ENCODE results near the gene GRM8. TPM values are rescaled to one million over a fixed set of nuclear protein-coding genes. Genes with fewer than 3 reads are reported as not detected.

The GRM8 gene
- total and polyA plus RNA-seq, 2 donors = 0.48 to 2.1 TPM

DNA sequence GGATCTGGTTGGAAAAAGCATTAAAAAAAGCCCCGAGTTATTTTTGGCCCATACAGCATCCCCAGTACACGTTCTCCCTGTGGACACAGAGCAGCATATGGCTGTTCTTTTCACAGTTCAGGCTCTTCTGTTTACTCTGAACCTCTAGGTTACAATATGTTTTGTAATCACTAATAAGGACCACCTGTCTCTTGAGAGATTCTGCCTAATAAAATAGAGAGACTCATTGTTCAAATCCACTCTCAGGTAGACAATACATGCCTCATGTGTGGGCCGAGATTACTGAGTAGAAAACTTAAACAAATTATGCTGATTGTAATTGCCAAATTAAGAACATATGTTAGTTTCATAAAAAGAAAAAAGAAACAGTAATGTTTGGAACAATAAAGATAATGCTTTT lies 647.7 kb downstream of the GRM8 start:
- Histone ChIP-seq H3K36me3 (ENCODE audit: insufficient read depth) (no peaks in the 10 kb centered on the region), H3K4me3 (ENCODE audit: low read depth, low read length) (no peak overlapping the region), H3K4me1 (ENCODE audit: insufficient read depth) (no peaks in the 10 kb centered on the region), H3K27ac (ENCODE audit: low read depth) (no peak overlapping the region)
- DNase-seq (ENCODE audit: extremely low spot score) = no peak
- 49% methylated on average over 3 of the region's 3 CpGs for WGBS

GRCh38 chr7:126589068-126589684 lies 663.6 kb downstream of the GRM8 start:
- H3K4me3 ChIP-seq (ENCODE audit: low read depth, low read length) = no peak overlapping the region
- H3K4me1 ChIP-seq (ENCODE audit: insufficient read depth) = no peaks in the 10 kb centered on the region
- no peak overlapping the region for H3K27ac ChIP-seq (ENCODE audit: low read depth)
- no peaks in the 10 kb centered on the region for H3K36me3 ChIP-seq (ENCODE audit: insufficient read depth)
- 88% methylated on average over 6 of the region's 6 CpGs for WGBS
- no peak for DNase-seq (ENCODE audit: extremely low spot score)

DNA sequence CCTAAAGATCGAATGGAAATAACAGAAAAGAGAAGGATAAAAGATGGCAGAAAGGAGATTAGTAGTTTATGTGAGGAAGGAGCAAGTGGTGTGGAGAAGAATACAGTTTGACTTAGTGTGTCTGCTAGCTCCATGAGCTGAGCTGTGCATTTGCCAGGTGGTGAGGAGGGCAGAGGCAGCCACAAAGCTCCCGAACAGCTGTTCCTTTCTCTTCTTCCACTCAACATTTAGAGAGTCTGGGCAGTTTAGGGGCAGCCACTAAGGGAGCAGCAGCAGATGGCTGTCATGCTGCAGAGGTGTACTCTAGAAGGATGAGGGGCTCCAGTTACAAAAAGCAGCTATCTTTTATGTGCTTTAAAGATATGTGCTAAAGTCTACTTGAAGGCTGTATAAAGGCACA lies 674.4 kb downstream of the GRM8 start:
- no peak overlapping the region for H3K27ac ChIP-seq (ENCODE audit: low read depth)
- H3K4me1 ChIP-seq (ENCODE audit: insufficient read depth) = no peaks in the 10 kb centered on the region
- H3K36me3 ChIP-seq (ENCODE audit: insufficient read depth) = no peaks in the 10 kb centered on the region
- WGBS = 65% methylated on average over 2 of the region's 2 CpGs
- no peak overlapping the region for H3K4me3 ChIP-seq (ENCODE audit: low read depth, low read length)
- DNase-seq (ENCODE audit: extremely low spot score) = no peak

GRCh38 chr7:126574276-126575250 lies 678.2 kb downstream of the GRM8 start:
- no peak overlapping the region for H3K4me3 ChIP-seq (ENCODE audit: low read depth, low read length)
- WGBS = 55% methylated on average over 6 of the region's 6 CpGs
- H3K27ac ChIP-seq (ENCODE audit: low read depth) = no peak overlapping the region
- no peaks in the 10 kb centered on the region for H3K4me1 ChIP-seq (ENCODE audit: insufficient read depth)
- no peak for DNase-seq (ENCODE audit: extremely low spot score)
- no peaks in the 10 kb centered on the region for H3K36me3 ChIP-seq (ENCODE audit: insufficient read depth)

DNA sequence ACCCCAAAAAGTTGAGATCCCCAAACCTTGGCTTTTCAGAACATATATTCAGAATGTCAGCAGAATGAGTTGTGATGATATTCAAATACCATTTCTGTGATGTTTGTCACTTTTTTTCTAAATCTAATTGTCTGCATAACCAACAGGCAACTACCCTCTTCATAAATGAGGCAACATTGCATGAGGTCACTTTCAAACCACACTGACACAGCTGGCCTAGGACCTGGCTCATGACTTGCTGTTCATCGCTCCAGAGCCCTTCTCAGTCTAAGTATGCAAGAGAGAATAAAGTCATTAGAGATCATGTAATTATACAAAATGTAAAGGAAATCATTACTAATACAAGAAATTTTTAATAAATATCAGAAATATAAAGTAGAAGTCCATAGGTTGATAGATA lies 681.9 kb downstream of the GRM8 start:
- Histone ChIP-seq H3K4me1 (ENCODE audit: insufficient read depth) (no peaks in the 10 kb centered on the region), H3K36me3 (ENCODE audit: insufficient read depth) (no peaks in the 10 kb centered on the region), H3K27ac (ENCODE audit: low read depth) (no peak overlapping the region), H3K4me3 (ENCODE audit: low read depth, low read length) (no peak overlapping the region)
- no peak for DNase-seq (ENCODE audit: extremely low spot score)
- WGBS = 86% methylated on average over 1 of the region's 1 CpG

- Histone ChIP-seq H3K4me1 (ENCODE audit: insufficient read depth) (no peaks in the 10 kb centered on the region), H3K36me3 (ENCODE audit: insufficient read depth) (no peaks in the 10 kb centered on the region), H3K4me3 (ENCODE audit: low read depth, low read length) (no peak overlapping the region), H3K27ac (ENCODE audit: low read depth) (no peak overlapping the region)
- WGBS = 65% methylated on average over 3 of the region's 3 CpGs
- no peak for DNase-seq (ENCODE audit: extremely low spot score)
These were observed 683.3 kb downstream of the GRM8 start for GRCh38 chr7:126569402-126569801.

- no peaks in the 10 kb centered on the region for H3K4me1 ChIP-seq (ENCODE audit: insufficient read depth)
- H3K4me3 ChIP-seq (ENCODE audit: low read depth, low read length) = no peak overlapping the region
- no peaks in the 10 kb centered on the region for H3K36me3 ChIP-seq (ENCODE audit: insufficient read depth)
- DNase-seq (ENCODE audit: extremely low spot score) = no peak
- 69% methylated on average over 4 of the region's 4 CpGs for WGBS
- H3K27ac ChIP-seq (ENCODE audit: low read depth) = no peak overlapping the region
These were observed 695.5 kb downstream of the GRM8 start for GRCh38 chr7:126557271-126557670.

DNA sequence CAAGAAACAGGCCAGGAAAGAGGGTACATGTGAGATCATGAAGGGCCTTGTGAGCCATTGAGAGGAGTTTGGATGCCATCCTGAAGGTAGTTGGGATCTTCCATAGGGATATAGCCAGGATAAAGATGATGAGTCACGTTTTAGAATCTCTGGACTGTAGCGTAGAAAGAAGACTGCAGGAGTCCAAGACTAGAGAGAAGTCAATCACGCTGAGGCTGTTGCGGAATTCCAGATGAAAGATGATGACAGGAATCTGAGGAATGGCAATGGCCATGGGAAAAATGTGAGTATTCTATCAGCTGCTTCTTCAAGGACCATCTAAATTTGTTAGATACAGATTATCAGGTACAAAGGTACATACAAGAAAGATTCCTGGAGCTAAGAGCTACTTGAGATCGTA lies 711.3 kb downstream of the GRM8 start:
- Histone ChIP-seq H3K36me3 (ENCODE audit: insufficient read depth) (peaks cover 2% of the 10 kb centered on the region), H3K27ac (ENCODE audit: low read depth) (no peak overlapping the region), H3K4me1 (ENCODE audit: insufficient read depth) (no peaks in the 10 kb centered on the region), H3K4me3 (ENCODE audit: low read depth, low read length) (no peak overlapping the region)
- no peak for DNase-seq (ENCODE audit: extremely low spot score)
- 88% methylated on average over 5 of the region's 5 CpGs for WGBS

DNA sequence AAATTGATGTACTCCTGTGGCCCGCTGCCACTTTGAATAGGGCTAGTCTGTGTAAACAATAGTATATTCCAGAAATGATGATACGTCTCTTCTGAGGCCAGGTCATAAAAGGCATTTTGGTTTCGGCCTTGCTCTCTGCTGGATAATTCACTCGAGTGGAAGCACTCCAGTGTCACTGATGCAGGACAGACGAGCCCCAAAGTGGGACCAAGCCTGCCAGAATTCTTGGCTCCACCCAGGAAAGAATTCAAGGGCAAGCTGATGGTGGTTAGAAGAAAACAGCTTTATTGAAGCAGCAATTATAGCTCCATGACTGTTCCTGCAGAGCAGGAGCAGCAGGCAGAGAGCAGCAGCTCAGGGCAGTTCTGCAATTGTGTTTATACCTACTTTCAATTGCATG lies 717.6 kb downstream of the GRM8 start:
- Histone ChIP-seq H3K4me3 (ENCODE audit: low read depth, low read length) (no peak overlapping the region), H3K36me3 (ENCODE audit: insufficient read depth) (no peaks in the 10 kb centered on the region), H3K27ac (ENCODE audit: low read depth) (no peak overlapping the region), H3K4me1 (ENCODE audit: insufficient read depth) (no peaks in the 10 kb centered on the region)
- WGBS = 41% methylated on average over 5 of the region's 5 CpGs
- DNase-seq (ENCODE audit: extremely low spot score) = no peak

DNA sequence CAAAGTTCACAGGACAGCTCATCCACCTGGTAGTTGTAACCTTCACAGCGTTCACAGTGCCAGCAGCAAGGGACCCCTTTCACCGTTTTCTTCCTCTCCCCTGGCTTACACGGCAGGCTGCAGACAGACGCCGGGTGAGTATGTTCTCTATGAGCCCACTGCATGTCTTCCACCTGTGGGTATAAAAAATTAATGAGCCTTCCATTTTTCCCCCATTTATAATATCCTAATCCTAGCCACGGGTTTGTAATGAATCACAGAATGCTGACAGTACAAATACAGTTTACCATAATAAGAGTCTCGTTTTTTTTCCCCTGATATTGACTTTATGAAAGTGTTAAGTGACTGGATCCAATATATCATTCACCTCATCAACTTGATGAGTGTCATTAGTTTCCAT lies 719.0 kb downstream of the GRM8 start:
- no peak for DNase-seq (ENCODE audit: extremely low spot score)

GRCh38 chr7:126529833-126530232 lies 722.9 kb downstream of the GRM8 start:
- DNase-seq (ENCODE audit: extremely low spot score) = no peak
- no peak overlapping the region for H3K4me3 ChIP-seq (ENCODE audit: low read depth, low read length)
- no peaks in the 10 kb centered on the region for H3K36me3 ChIP-seq (ENCODE audit: insufficient read depth)
- H3K27ac ChIP-seq (ENCODE audit: low read depth) = no peak overlapping the region
- H3K4me1 ChIP-seq (ENCODE audit: insufficient read depth) = no peaks in the 10 kb centered on the region

More for the DNA sequence above, 719.0 kb downstream of the GRM8 start:
- Histone ChIP-seq H3K27ac (ENCODE audit: low read depth) (no peak overlapping the region), H3K4me1 (ENCODE audit: insufficient read depth) (no peaks in the 10 kb centered on the region), H3K36me3 (ENCODE audit: insufficient read depth) (no peaks in the 10 kb centered on the region), H3K4me3 (ENCODE audit: low read depth, low read length) (no peak overlapping the region)
- 76% methylated on average over 7 of the region's 7 CpGs for WGBS

DNA sequence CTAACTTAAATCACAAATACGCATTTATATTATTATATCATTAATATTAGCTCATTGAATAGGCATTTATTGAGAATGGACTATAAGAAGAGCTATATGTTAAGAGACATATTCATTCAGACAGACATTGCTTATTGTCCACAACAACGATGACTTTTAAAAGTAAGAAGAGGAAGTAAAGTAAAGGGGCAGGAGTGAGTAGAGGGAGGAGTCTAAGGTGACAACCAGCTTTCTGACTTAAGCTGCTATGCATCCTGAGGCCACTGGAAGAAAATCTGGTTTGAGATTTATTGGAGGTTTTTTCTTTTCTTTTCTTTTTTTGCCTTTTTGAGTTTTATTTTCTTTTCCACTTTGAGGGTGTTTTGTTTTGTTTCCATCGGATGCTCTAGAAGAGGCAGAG lies 723.5 kb downstream of the GRM8 start:
- no peak for DNase-seq (ENCODE audit: extremely low spot score)
- no peaks in the 10 kb centered on the region for H3K36me3 ChIP-seq (ENCODE audit: insufficient read depth)
- H3K4me1 ChIP-seq (ENCODE audit: insufficient read depth) = no peaks in the 10 kb centered on the region
- WGBS = 81% methylated on average over 3 of the region's 3 CpGs
- no peak overlapping the region for H3K4me3 ChIP-seq (ENCODE audit: low read depth, low read length)
- H3K27ac ChIP-seq (ENCODE audit: low read depth) = no peak overlapping the region

GRCh38 chr7:126525906-126526305 lies 726.8 kb downstream of the GRM8 start:
- 95% methylated on average over 2 of the region's 2 CpGs for WGBS
- Histone ChIP-seq H3K27ac (ENCODE audit: low read depth) (no peak overlapping the region), H3K36me3 (ENCODE audit: insufficient read depth) (no peaks in the 10 kb centered on the region), H3K4me3 (ENCODE audit: low read depth, low read length) (no peak overlapping the region), H3K4me1 (ENCODE audit: insufficient read depth) (no peaks in the 10 kb centered on the region)
- no peak for DNase-seq (ENCODE audit: extremely low spot score)

DNA sequence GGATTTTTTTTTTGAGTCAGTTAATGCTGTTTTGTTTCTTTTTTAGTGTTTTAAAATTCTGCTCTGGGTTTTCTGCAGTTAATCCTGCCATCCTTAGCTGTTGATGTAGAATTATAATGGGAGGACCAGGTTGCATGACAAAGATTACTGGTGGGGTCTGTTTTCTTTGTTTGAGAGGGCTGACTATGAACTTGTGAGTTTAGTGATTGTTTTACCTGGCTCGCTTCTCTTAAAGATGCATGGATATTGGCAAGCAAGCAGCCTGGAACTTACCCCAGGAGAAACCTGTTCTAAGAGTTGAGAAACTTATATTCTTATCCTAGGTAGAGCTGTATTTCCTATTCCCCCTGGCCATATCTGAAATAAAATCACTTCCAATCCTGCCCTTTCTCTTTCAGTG lies 727.8 kb downstream of the GRM8 start:
- Histone ChIP-seq H3K4me3 (ENCODE audit: low read depth, low read length) (no peak overlapping the region), H3K27ac (ENCODE audit: low read depth) (no peak overlapping the region), H3K36me3 (ENCODE audit: insufficient read depth) (no peaks in the 10 kb centered on the region), H3K4me1 (ENCODE audit: insufficient read depth) (no peaks in the 10 kb centered on the region)
- DNase-seq (ENCODE audit: extremely low spot score) = no peak
- WGBS = 79% methylated on average over 1 of the region's 1 CpG

Data from urinary bladder (tissue), 4 donors.